Measurements from ENCODE around the gene CALM3.
"Not testable (repeated sequence)": the region's sequence is repeated elsewhere in the genome, so short reads cannot be mapped to it uniquely, and the experiment has no call there.

Gene CALM3

GRCh38 chr19:46601318-46602224 is at the start of gene CALM3:
Gene CALM3 (plus strand): TSS chr19:46601330. CDS start chr19:46601435, 105 bp downstream.
- no peak for DNase-seq

- DNase-seq: no peak
These were observed 48.2 kb upstream of the CALM3 start for GRCh38 chr19:46552891-46553290.

GRCh38 chr19:46554161-46554560 is 47.0 kb upstream of the CALM3 start:
- DNase-seq: no peak

GRCh38 chr19:46555628-46556280 is 45.4 kb upstream of the CALM3 start:
- DNase-seq: peak in 1 of 2 experiments; percentile 14

- not testable (repeated sequence) for DNase-seq
These were observed 44.7 kb upstream of the CALM3 start for GRCh38 chr19:46556471-46556870.

GRCh38 chr19:46559203-46559602 is 41.9 kb upstream of the CALM3 start:
- no peak for DNase-seq

- DNase-seq: not testable (repeated sequence)
These were observed 41.5 kb upstream of the CALM3 start for GRCh38 chr19:46559675-46560074.

- no peak for DNase-seq
These were observed 36.4 kb upstream of the CALM3 start for GRCh38 chr19:46564701-46565100.

GRCh38 chr19:46571495-46571894 is 29.6 kb upstream of the CALM3 start:
- no peak for DNase-seq

- DNase-seq: no peak
These were observed 27.2 kb upstream of the CALM3 start for GRCh38 chr19:46573679-46574498.

- no peak for DNase-seq
These were observed 26.6 kb upstream of the CALM3 start for GRCh38 chr19:46574533-46574932.

GRCh38 chr19:46578450-46578849 is 22.7 kb upstream of the CALM3 start:
- DNase-seq: no peak

GRCh38 chr19:46579361-46579879 is 21.7 kb upstream of the CALM3 start:
- no peak for DNase-seq

GRCh38 chr19:46580247-46580646 is 20.9 kb upstream of the CALM3 start:
- DNase-seq: no peak

GRCh38 chr19:46585539-46585938 is 15.6 kb upstream of the CALM3 start:
- DNase-seq: no peak

- no peak for DNase-seq
These were observed 14.8 kb upstream of the CALM3 start for GRCh38 chr19:46586294-46586693.

GRCh38 chr19:46587861-46588260 is 13.3 kb upstream of the CALM3 start:
- no peak for DNase-seq

GRCh38 chr19:46591254-46591653 is 9.9 kb upstream of the CALM3 start:
- DNase-seq: no peak

GRCh38 chr19:46591870-46592269 is 9.3 kb upstream of the CALM3 start:
- no peak for DNase-seq

GRCh38 chr19:46596008-46596407 is 5.1 kb upstream of the CALM3 start:
- DNase-seq: no peak

- DNase-seq: no peak
These were observed 2.7 kb upstream of the CALM3 start for GRCh38 chr19:46598372-46598917.

GRCh38 chr19:46599716-46600373 is 1.3 kb upstream of the CALM3 start:
- DNase-seq: no peak

All from AML-193 (cell line).